Right hindlimb (tissue), 1 donor: ENCODE data around the gene HCN4.
A peak's percentile ranks its signal among the peaks of the same experiment; 100 is the strongest.

Experiments used
- DNase-seq: peaks from one replicate; pipeline ENCODE4 v3.0.0-alpha.2; 2018

The HCN4 gene

GRCh38 chr15:73375755-73376305 lies 7.1 kb upstream of the HCN4 start:
- no peak for DNase-seq

- DNase-seq: no peak
Measured at GRCh38 chr15:73375012-73375411, 6.3 kb upstream of the HCN4 start.

GRCh38 chr15:73374604-73375003 lies 5.8 kb upstream of the HCN4 start:
- DNase-seq: no peak

GRCh38 chr15:73373221-73373620 lies 4.5 kb upstream of the HCN4 start:
- DNase-seq: no peak

- no peak for DNase-seq
Measured at GRCh38 chr15:73371812-73372211, 3.1 kb upstream of the HCN4 start.

GRCh38 chr15:73370151-73370550 lies 1.4 kb upstream of the HCN4 start:
- no peak for DNase-seq

GRCh38 chr15:73369154-73369694 lies 466 bp upstream of the HCN4 start:
- no peak for DNase-seq

GRCh38 chr15:73367624-73368300 lies 996 bp downstream of the HCN4 start:
- DNase-seq: no peak

- no peak for DNase-seq
Measured at GRCh38 chr15:73366766-73367623, 1.8 kb downstream of the HCN4 start.

GRCh38 chr15:73364070-73364469 lies 4.7 kb downstream of the HCN4 start:
- no peak for DNase-seq

- no peak for DNase-seq
Measured at GRCh38 chr15:73362900-73363299, 5.9 kb downstream of the HCN4 start.

GRCh38 chr15:73361337-73361736 lies 7.4 kb downstream of the HCN4 start:
- no peak for DNase-seq

- no peak for DNase-seq
Measured at GRCh38 chr15:73359651-73360050, 9.1 kb downstream of the HCN4 start.

GRCh38 chr15:73357999-73358665 lies 10.6 kb downstream of the HCN4 start:
- DNase-seq: no peak

GRCh38 chr15:73355612-73356265 lies 13.0 kb downstream of the HCN4 start:
- no peak for DNase-seq

GRCh38 chr15:73354241-73354640 lies 14.5 kb downstream of the HCN4 start:
- no peak for DNase-seq

GRCh38 chr15:73353734-73354133 lies 15.0 kb downstream of the HCN4 start:
- no peak for DNase-seq

- DNase-seq: no peak
Measured at GRCh38 chr15:73352082-73352481, 16.7 kb downstream of the HCN4 start.

GRCh38 chr15:73349191-73349590 lies 19.6 kb downstream of the HCN4 start:
- DNase-seq: no peak

- peak; percentile 44 for DNase-seq
Measured at GRCh38 chr15:73346735-73347312, 21.9 kb downstream of the HCN4 start.

- DNase-seq: no peak
Measured at GRCh38 chr15:73345658-73346057, 23.1 kb downstream of the HCN4 start.

- no peak for DNase-seq
Measured at GRCh38 chr15:73344056-73344455, 24.7 kb downstream of the HCN4 start.
